Suppressor macrophage treated with lipopolysaccharide for 4 hours (primary cell): ENCODE data around the gene SAYSD1.
"Not testable (repeated sequence)": the region's sequence is repeated elsewhere in the genome, so short reads cannot be mapped to it uniquely, and the experiment has no call there.

Source experiments
- DNase-seq: peaks from one replicate; pipeline ENCODE4 v3.0.0-alpha.2; 2020

Gene SAYSD1, protein sequence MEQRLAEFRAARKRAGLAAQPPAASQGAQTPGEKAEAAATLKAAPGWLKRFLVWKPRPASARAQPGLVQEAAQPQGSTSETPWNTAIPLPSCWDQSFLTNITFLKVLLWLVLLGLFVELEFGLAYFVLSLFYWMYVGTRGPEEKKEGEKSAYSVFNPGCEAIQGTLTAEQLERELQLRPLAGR

GRCh38 chr6:39114704-39115599, at the start of gene SAYSD1:
Gene SAYSD1, minus strand, starts transcription at chr6:39115186. Its CDS starts 97 bp downstream, at chr6:39115089.
- peak; percentile 97 for DNase-seq

GRCh38 chr6:39157511-39157910, 42.5 kb upstream of the SAYSD1 start:
- DNase-seq, result no peak

GRCh38 chr6:39156801-39157200, 41.8 kb upstream of the SAYSD1 start:
- no peak for DNase-seq

DNA sequence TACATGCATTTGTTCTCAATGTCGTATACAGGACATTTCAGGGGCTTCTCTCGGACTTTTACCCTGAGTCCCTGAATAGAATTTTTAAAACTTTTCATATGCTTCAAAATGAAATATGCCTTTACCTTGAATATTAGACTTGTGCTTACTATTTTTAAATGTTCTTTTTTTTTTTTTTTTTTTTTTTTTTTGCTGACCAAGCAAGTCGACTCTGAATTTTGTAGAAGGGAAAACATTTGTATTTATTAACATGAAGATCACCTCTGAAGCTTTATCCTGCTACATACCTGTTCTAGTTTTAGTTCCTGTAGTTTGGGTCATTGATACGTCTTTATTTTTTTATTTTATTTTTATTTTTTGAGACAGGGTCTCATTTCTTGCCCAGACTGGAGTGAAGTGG, 39.7 kb upstream of the SAYSD1 start:
- no peak for DNase-seq

DNA sequence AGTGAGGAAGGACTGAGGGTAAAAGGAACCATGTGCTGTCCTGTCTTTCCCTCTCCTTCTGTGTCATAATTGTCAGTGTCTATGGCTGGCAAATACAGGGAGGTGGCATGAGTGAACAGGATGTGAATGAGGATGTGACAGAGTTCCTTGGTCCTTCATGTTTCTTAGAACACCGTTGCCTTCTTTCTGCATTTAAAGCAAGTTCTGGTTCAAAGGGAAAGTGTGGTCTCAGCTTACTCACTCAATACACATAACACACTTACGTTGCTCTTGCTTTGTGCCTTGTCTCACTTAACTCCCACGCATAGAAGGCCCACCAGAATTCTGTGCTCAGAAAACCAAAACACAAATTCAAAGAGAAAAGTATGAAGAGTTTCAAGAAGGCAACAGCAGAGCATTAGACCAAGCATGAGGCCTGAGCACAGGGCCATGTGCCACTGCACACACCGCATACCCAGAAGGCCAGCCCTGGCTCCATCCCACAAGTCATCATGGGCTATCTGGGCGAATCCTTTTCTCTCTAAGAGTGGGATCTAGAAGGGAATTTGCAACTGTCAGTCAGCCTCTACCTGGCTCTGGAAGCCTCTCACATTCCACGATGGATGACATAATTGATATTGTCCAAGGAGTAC, 38.9 kb upstream of the SAYSD1 start:
- no peak for DNase-seq

DNA sequence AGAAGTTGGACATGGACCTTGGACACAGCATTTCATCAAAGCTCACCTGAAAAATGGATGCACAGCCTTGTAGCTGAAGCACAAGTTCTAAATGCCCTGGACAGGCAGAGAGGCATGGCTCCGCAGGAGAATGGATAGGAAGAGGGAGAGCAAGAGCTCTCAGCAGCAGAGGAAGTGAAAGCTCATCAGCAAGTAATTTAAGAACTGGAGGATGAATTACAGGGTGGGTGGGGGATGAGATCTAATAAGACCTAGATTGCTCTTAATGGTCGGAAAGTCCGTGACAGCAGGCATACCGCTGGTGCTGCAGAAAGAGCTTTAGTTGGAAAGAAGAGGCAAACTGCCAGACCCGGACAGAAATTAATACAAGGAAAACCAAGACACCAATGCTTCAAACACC, 37.3 kb upstream of the SAYSD1 start:
- DNase-seq, result no peak

- DNase-seq, result no peak
Observed at GRCh38 chr6:39151211-39151610, 36.2 kb upstream of the SAYSD1 start.

- no peak for DNase-seq
Observed at GRCh38 chr6:39144481-39145173, 29.6 kb upstream of the SAYSD1 start.

DNA sequence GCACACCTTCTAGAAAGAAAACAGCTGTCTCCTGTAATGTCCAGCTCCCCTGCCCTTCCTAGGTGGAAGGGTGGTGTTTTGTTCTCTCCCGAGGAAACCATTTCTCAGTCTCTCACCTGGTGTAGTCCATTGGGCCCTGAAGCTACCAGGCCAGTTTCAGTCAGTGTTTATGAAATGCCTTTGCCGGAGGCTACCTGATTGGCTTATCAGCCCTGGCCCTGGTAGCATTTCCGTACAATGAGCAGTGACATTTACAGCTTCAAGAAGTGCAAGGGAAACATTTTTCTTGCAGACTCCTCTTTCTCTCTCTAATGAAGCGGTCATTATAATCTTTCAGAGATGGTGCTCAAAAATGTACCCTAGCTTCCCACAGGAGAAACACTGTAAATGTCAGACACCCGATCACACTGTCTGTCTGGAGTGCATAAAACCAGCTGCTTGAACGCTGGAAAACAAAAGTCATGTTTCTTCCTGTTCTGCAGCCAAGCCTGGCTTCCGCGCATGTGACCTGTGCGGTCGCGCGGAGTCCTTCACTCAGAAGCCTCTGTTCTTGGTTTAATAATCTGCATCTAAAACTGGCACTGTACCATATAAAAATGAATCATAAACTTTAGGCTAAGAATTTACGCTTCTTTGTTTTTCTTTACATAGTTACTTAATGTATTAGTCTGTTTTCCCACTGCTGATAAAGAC, 28.4 kb upstream of the SAYSD1 start:
- no peak for DNase-seq

DNA sequence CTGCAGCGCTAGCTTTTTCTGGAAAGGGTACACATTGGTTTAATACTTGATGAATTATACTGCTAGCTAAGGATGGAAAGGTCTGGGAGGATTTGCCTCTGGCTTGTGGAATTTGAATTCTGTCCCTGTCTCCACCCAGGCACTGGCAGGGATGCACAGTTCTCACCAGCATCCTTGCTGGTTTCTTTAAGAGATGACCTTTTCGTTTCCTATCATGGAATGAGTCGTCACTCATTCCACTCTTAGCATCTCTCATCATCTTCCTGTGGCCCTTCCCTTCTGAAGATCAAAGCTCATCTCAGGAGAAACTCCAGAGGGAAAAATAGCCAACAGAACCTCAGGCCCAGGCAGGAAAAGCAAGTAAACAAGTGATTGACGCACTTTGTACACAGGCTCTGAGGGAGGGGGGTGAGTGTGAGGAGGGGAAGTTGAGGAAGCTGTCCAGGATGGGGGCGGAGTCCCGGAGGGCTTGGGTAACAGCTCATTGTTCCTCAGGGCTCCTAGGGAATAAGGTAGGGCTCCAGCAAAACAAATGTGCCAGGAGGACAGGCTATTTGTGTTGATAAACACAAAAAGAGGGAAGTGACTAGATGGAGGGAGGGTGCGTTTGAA, 25.7 kb upstream of the SAYSD1 start:
- no peak for DNase-seq

DNA sequence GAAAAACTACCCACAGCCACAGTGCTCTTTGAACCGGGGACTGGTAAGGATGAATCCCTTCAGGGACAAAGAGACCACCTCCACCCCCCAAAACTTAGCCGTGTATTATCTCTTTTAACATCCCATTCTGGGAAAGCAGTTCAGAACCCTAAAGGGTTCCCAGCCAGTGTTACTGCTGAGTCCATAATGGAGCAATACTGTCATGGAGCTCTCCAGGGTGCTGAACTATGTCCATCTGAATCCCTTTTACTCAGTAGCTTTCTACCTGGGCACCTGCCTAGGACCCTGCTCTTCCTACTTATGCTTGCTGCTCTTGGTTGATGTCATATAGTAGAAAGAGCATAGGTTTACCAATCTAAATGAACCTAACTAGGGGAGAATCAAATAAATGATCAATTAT, 22.3 kb upstream of the SAYSD1 start:
- peak; percentile 47 for DNase-seq

DNA sequence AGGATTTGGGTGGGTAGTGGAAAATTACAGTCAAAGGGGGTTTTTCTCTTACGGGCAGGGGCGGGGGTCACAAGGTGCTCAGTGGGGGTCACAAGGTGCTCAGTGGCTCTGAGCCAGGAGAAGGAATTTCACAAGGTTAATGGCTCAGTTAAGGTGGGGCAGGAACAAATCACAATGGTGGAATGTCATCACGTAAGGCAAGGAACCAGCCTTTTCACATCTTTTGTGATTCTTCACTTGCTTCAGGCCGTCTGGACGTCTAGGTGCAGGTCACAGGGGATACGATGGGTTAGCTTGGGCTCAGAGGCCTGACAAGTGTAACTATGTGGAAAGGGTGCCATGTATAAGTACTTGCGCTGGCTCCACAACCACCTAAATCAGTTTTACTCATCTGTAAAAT, 21.2 kb upstream of the SAYSD1 start:
- DNase-seq, result not testable (repeated sequence)

DNA sequence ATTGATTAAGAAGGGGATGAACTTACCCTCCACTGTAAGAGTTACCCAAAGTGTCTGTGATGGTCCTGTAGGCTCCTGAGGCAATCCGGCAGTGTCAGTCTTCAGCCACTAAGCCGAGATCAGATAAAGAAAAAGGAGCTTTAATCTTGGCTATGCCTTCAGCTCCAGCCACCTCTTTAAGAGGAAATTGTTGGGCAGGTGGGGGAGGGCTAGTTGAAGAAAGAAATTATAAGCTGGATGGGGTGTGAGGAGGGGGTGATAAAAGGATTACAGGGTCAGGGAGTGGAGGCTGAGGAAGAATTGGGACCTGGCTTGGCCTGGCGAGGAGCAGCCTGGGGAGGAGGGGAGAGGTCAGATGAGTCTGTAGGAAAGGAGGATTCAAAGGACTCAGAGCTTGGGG, 19.8 kb upstream of the SAYSD1 start:
- not testable (repeated sequence) for DNase-seq

DNA sequence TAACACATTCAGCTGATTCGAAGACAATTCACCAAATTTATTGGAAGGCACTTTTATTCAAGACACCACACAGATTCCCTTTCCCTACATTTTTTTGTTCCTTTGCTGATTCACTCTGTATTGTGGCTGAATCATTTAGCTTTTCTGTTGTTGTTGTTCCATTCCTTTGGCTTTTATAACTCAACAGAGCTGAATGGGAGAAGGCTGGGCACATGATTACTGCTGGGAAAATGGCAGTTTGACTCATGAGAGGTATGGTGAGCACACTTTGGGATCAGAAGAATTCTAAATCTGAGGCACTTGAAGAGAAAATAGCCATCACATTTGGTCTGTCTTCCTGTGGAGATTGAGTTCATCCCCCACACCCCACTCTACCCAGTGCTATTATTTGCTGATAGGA, 15.7 kb upstream of the SAYSD1 start:
- DNase-seq, result no peak

DNA sequence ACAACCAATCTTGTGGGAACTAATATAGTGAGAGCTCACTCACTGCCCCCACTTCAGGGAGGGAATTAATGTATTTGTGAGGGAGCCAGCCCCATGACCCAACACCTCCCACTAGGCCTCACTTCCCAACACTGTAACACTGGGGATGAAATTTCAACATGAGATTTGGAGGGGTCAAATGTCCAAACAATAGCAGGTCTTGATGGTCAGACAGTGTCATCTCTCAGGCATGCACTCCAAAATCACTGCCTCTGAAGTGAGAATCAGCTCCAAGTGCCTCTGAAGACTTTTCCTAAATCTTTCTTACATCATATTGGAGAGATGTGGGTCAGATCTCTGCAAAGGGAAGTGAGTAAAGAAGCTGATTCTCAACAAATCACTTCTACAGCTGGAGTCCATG, 13.8 kb upstream of the SAYSD1 start:
- DNase-seq, result no peak

GRCh38 chr6:39128106-39128505, 13.1 kb upstream of the SAYSD1 start:
- no peak for DNase-seq

GRCh38 chr6:39124114-39124513, 9.1 kb upstream of the SAYSD1 start:
- DNase-seq, result no peak

GRCh38 chr6:39118921-39119320, 3.9 kb upstream of the SAYSD1 start:
- no peak for DNase-seq

GRCh38 chr6:39114388-39114703, 640 bp downstream of the SAYSD1 start:
- DNase-seq, result no peak

GRCh38 chr6:39113788-39114187, 1.2 kb downstream of the SAYSD1 start:
- DNase-seq, result no peak

- no peak for DNase-seq
Observed at GRCh38 chr6:39111280-39111679, 3.7 kb downstream of the SAYSD1 start.

DNA sequence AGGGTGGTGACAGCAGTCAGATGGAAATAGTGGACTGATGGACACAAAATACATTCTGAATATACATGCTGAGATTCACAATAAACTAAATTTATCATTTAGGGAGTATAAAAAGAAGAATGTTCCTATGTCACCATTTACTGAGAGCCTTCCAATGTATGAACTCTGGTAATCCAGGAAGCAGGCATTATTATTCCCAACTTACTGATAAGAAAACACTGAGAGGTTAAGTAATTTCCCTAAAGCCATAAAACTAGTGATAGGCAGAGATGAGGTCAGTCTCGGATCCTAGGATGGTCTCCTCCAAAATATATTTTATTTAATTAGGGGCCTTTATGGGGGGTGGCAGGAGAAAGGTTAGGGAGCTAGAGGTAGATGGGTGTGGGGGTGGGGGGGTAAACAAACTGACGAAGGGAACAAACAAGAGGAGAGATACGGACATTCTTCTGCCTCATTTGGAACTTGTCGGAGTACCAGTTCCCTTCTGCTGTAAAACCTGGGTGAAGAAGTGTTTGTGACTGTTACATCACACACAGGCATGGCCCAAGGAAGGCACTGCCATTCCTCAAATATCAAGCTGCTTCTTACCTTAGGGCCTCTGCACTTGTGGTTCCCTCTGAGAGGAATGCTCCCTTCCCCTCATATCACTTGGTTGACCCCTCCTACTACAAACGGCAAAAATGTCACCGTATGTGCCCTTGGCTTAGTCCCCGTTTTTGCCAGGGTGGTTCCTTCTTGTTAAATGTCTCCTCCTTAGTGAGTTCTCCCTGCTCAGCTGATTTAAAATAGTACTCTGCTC, 6.7 kb downstream of the SAYSD1 start:
- no peak for DNase-seq
